Loucy (cell line): Measurements from ENCODE around the gene ENTPD2.

ENCODE experiments used
- EZH2phosphoT487 ChIP-seq: fragments of 200-600 bp; IDR thresholded peaks from 2 replicates; pipeline ENCODE4 v1.6.1; 2018; ENCODE audit warnings: antibody characterized with exemption, mild to moderate bottlenecking, moderate library complexity, borderline replicate concordance
- TF ChIP-seq, protein P1 (sequence below): fragments of 200-600 bp; sonication (generic); conservative IDR thresholded peaks from 2 replicates; pipeline ENCODE4 v1.5.1; 2014; ENCODE audit warnings: mild to moderate bottlenecking, antibody characterized with exemption, low read length

DNA sequence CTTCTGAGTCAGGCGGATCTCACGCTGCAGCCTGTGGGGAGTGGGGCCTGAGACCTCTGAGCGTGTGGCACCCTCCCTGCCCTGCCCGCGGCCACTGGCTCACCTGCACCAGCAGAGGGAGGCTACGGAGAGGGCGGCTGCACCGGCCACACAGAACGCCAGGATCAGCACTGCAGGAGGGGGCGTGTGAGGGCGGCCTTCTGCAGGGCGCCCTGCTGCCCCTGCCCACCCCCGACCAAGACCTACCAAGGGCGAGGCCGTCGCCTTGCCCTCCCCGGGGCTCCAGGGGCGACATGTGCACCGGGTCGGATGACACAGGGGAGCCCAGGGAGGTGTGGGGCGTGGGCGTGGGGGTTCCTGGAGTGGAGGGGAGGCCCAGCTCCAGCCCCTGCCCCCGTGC, 13.3 kb downstream of the ENTPD2 start:
- TF ChIP-seq, protein P1, sequence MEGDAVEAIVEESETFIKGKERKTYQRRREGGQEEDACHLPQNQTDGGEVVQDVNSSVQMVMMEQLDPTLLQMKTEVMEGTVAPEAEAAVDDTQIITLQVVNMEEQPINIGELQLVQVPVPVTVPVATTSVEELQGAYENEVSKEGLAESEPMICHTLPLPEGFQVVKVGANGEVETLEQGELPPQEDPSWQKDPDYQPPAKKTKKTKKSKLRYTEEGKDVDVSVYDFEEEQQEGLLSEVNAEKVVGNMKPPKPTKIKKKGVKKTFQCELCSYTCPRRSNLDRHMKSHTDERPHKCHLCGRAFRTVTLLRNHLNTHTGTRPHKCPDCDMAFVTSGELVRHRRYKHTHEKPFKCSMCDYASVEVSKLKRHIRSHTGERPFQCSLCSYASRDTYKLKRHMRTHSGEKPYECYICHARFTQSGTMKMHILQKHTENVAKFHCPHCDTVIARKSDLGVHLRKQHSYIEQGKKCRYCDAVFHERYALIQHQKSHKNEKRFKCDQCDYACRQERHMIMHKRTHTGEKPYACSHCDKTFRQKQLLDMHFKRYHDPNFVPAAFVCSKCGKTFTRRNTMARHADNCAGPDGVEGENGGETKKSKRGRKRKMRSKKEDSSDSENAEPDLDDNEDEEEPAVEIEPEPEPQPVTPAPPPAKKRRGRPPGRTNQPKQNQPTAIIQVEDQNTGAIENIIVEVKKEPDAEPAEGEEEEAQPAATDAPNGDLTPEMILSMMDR = no peak
- TF ChIP-seq EZH2phosphoT487 = no peak
